Keratinocyte (primary cell): Measurements from ENCODE around the gene GPC3.

ENCODE experiments used
- CTCF ChIP-seq, 3 experiments: IDR thresholded peaks in 1 of 3; conservative IDR thresholded peaks in 1 of 3; optimal IDR thresholded peaks in 1 of 3; 2 replicates in 2 of 3; 3 replicates in 1 of 3; pipeline versions ENCODE3 to v1.5.1; 2011; ENCODE audit warnings: low read length in 3 of 3, mild to moderate bottlenecking in 3 of 3, moderate library complexity in 2 of 3, control low read depth in 1 of 3, inconsistent platforms in 1 of 3; ENCODE audit not compliant: insufficient read depth in 2 of 3; ENCODE audit errors: extremely low read depth in 1 of 3
- EZH2 ChIP-seq: IDR thresholded peaks from one replicate; pipeline ENCODE4 v1.6.1; 2012; ENCODE audit warnings: inconsistent platforms, mild to moderate bottlenecking, low read length, moderate library complexity

GRCh38 chrX:133937022-133937421 is 48.4 kb downstream of the GPC3 start:
- TF ChIP-seq CTCF (optimal IDR thresholded peaks at IDR 0.05 in 1 of 3, IDR thresholded peaks at IDR 0.05 in 1 of 3, conservative IDR thresholded peaks at IDR 0.05 in 1 of 3; ENCODE audit: extremely low read depth in 1 of 3, insufficient read depth in 2 of 3, low read length in 3 of 3) (no peak), EZH2 (no peak)
